ENCODE data around the gene KRT78. TPM values are rescaled to one million over a fixed set of nuclear protein-coding genes. Genes with fewer than 3 reads are reported as not detected.

The KRT78 gene
- total RNA-seq, 1 donor from 2014 or later = not detected

- Histone ChIP-seq H3K4me3 (no peak overlapping the region), H3K27me3 (ENCODE audit: low read depth) (peaks cover 57% of the 10 kb centered on the region), H3K4me1 (no peaks in the 10 kb centered on the region), H3K27ac (replicated peaks) (no peak overlapping the region), H3K9me3 (replicated peaks) (no peaks in the 10 kb centered on the region), H3K36me3 (no peaks in the 10 kb centered on the region)
- TF ChIP-seq CTCF (IDR thresholded peaks at IDR 0.05; ENCODE audit: borderline replicate concordance) = no peak
- no peak for DNase-seq
- intact Hi-C loops (cut with micrococcal nuclease) = no loop called here
These were observed 17.5 kb downstream of the KRT78 start for GRCh38 chr12:52831251-52831650.

GRCh38 chr12:52829986-52830770 is 18.6 kb downstream of the KRT78 start:
- Histone ChIP-seq H3K36me3 (no peaks in the 10 kb centered on the region), H3K27ac (replicated peaks) (no peak overlapping the region), H3K27me3 (ENCODE audit: low read depth) (peaks cover 58% of the 10 kb centered on the region), H3K4me3 (no peak overlapping the region), H3K4me1 (no peaks in the 10 kb centered on the region), H3K9me3 (replicated peaks) (no peaks in the 10 kb centered on the region)
- no peak for TF ChIP-seq CTCF (IDR thresholded peaks at IDR 0.05; ENCODE audit: borderline replicate concordance)
- intact Hi-C loops (cut with micrococcal nuclease) = no loop called here
- no peak for DNase-seq

- DNase-seq = no peak
- no peaks in the 10 kb centered on the region for H3K36me3 ChIP-seq
- no peaks in the 10 kb centered on the region for H3K4me1 ChIP-seq
- no peak for TF ChIP-seq CTCF (IDR thresholded peaks at IDR 0.05; ENCODE audit: borderline replicate concordance)
- H3K4me3 ChIP-seq = no peak overlapping the region
- H3K27me3 ChIP-seq (ENCODE audit: low read depth) = peaks cover 46% of the 10 kb centered on the region
- no peak overlapping the region for H3K27ac ChIP-seq (replicated peaks)
- H3K9me3 ChIP-seq (replicated peaks) = no peaks in the 10 kb centered on the region
- intact Hi-C loops (cut with micrococcal nuclease) = no loop called here
These were observed 20.2 kb downstream of the KRT78 start for GRCh38 chr12:52828591-52829021.

GRCh38 chr12:52828156-52828555 is 20.6 kb downstream of the KRT78 start:
- Histone ChIP-seq H3K9me3 (replicated peaks) (no peaks in the 10 kb centered on the region), H3K4me3 (no peak overlapping the region), H3K27me3 (ENCODE audit: low read depth) (peaks cover 44% of the 10 kb centered on the region), H3K27ac (replicated peaks) (no peak overlapping the region), H3K4me1 (no peaks in the 10 kb centered on the region), H3K36me3 (no peaks in the 10 kb centered on the region)
- TF ChIP-seq CTCF (IDR thresholded peaks at IDR 0.05; ENCODE audit: borderline replicate concordance) = no peak
- intact Hi-C loops (cut with micrococcal nuclease) = no loop called here
- DNase-seq = no peak

- no peak for TF ChIP-seq CTCF (IDR thresholded peaks at IDR 0.05; ENCODE audit: borderline replicate concordance)
- H3K36me3 ChIP-seq = no peaks in the 10 kb centered on the region
- no peak overlapping the region for H3K4me3 ChIP-seq
- H3K4me1 ChIP-seq = no peaks in the 10 kb centered on the region
- no peaks in the 10 kb centered on the region for H3K9me3 ChIP-seq (replicated peaks)
- no peak for DNase-seq
- H3K27me3 ChIP-seq (ENCODE audit: low read depth) = peaks cover 41% of the 10 kb centered on the region
- intact Hi-C loops (cut with micrococcal nuclease) = no loop called here
- no peak overlapping the region for H3K27ac ChIP-seq (replicated peaks)
These were observed 21.2 kb downstream of the KRT78 start for GRCh38 chr12:52827499-52828090.
